ENCODE data around the gene ABO.
"Not testable (repeated sequence)": the region's sequence is repeated elsewhere in the genome, so short reads cannot be mapped to it uniquely, and the experiment has no call there.

The ABO gene

GRCh38 chr9:133304158-133304470 is 29.1 kb upstream of the ABO start:
- no peak overlapping the region for H3K4me3 ChIP-seq (ENCODE audit: low read depth, low read length)
- no peak for TF ChIP-seq CTCF (IDR thresholded peaks at IDR 0.05; ENCODE audit: borderline replicate concordance, insufficient read depth, low read depth, low read length)

- no peak overlapping the region for H3K4me3 ChIP-seq (ENCODE audit: low read depth, low read length)
- no peak for TF ChIP-seq CTCF (IDR thresholded peaks at IDR 0.05; ENCODE audit: borderline replicate concordance, insufficient read depth, low read depth, low read length)
Observed at GRCh38 chr9:133303266-133304157, 28.5 kb upstream of the ABO start.

DNA sequence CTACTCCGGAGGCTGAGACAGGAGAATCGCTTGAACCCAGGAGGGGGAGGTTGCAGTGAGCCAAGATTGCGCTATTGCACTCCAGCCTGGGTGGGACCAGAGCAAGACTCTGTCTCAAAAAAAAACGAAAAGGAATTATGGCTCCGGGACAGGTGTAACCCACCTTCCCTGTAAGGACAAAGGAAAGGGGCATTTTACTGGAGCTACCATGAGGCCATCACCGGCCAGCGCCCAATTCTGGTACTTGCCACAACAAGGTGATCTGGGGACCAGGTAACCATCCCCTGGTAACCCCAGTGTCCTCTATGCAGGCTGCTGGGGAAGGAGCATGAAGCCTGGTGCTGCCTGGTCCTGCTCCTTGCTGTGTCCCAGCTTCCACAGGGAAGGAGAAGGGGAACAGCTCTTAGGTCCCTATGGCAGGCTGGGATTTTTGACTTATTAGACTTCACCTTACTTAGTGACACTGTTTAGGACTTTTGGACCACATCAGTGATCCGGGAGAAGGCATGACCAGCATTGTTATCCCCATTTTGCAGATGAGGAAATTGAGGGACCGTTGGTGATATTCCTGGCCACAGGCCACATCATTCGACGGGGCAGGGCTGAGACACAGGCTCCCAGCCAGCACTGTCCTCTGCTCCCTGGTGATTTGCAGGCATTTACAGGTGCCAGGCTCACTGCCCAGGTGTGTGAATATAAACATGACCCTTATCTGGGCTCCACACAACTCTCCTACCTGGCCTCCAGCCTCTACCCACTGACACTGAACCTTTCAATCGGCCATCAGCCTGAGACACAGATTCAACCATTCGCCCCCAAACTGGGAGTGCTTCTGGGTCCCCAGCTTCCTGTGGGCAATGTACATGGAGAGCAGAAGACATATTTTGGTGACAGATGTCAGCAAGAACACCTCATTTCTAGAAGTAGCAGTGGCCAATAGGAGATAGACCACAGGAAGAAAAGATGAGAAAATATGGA is 26.5 kb upstream of the ABO start:
- no peak for TF ChIP-seq CTCF (IDR thresholded peaks at IDR 0.05; ENCODE audit: borderline replicate concordance, insufficient read depth, low read depth, low read length)
- no peak overlapping the region for H3K4me3 ChIP-seq (ENCODE audit: low read depth, low read length)

DNA sequence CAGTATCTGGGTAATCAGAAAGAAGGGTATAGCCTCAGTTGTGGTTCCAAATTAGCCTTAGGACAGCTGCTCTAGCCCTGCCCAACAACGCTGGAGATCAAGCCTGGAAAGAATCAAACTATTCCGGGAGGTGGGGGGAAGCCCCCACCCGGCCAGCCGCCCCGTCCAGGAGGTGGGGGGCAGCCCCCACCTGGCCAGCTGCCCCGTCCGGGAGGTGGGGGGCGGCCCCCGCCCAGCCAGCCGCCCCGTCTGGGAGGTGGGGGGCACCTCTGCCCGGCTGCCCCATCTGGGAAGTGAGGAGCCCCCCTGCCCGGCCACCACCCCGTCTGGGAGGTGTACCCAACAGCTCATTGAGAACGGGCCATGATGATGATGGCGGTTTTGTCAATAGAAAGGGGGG is 25.0 kb upstream of the ABO start:
- H3K4me3 ChIP-seq (ENCODE audit: low read depth, low read length) = not testable (repeated sequence)

- no peak for TF ChIP-seq CTCF (IDR thresholded peaks at IDR 0.05; ENCODE audit: borderline replicate concordance, insufficient read depth, low read depth, low read length)
- H3K4me3 ChIP-seq (ENCODE audit: low read depth, low read length) = no peak overlapping the region
Observed at GRCh38 chr9:133294257-133294656, 19.3 kb upstream of the ABO start.

DNA sequence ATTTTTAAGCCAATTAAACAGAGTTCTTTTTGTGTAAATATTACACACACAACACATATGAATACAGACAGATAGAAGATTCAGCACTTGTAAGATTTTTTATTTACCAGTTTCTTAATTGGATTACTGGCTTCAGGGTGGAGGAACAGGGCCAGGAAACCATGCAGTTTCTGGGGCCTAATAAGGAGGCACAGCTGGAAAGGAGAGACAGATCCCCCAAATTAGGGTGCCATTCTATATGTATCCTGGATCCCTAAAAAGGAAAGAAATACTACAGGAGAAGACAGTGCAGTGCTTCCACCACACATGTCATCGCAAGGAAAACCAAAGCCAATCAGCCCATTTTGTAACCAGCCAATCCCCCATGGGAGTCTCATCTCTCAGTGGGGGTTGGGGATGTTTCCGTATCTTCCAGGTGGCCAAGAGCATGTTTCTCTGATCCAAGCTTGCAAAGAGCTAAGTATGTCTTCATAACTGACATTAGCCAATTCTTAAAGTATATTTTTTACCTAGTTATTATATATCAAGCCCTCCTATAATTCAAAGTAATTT is 15.8 kb upstream of the ABO start:
- H3K4me3 ChIP-seq (ENCODE audit: low read depth, low read length) = no peak overlapping the region
- TF ChIP-seq CTCF (IDR thresholded peaks at IDR 0.05; ENCODE audit: borderline replicate concordance, insufficient read depth, low read depth, low read length) = no peak

GRCh38 chr9:133286523-133286922 is 11.5 kb upstream of the ABO start:
- no peak overlapping the region for H3K4me3 ChIP-seq (ENCODE audit: low read depth, low read length)
- no peak for TF ChIP-seq CTCF (IDR thresholded peaks at IDR 0.05; ENCODE audit: borderline replicate concordance, insufficient read depth, low read depth, low read length)
